K562 (cell line): ENCODE measurements around the gene PEX10. TPM values are rescaled to one million over a fixed set of nuclear protein-coding genes. Genes with fewer than 3 reads are reported as not detected.

Experiments
- ATAC-seq: fragments of 200-7000 bp; cut with Tn5 transposase; 3 replicates; pipeline ENCODE4 v1.9.1; 2020; ENCODE audit warnings: moderate library complexity
- BruUV-seq: library from RNA; stranded (reverse); fragments of 400-500 nt; replicated peaks from 2 replicates; lab custom pipeline; 2021; lab: Mats Ljungman, UMichigan
- CTCF ChIA-PET: fragments of 300-600 bp; formaldehyde crosslinking; extraction: SDS; loops from one replicate; lab custom pipeline; 2021; ENCODE audit warnings: low intra/inter-chr PET ratio; lab: Yijun Ruan, JAX
- POLR2A ChIA-PET: fragments of 300-600, 350-650 bp; sonication (Branson Sonifier 250); formaldehyde crosslinking; extraction: SDS; loops from one replicate; lab custom pipeline; 2021; ENCODE audit warnings: antibody characterized with exemption, inconsistent platforms; lab: Yijun Ruan, JAX
- DNase-seq, 4 experiments: peaks; one replicate each; pipeline versions ENCODE4 v3.0.0 to v3.0.0-alpha.2; 2011 to 2018; ENCODE audit warnings: low spot score in 3 of 4, mixed read lengths in 3 of 4; ENCODE audit errors: extremely low read depth in 1 of 4
- FAIRE-seq: peaks from 2 replicates; lab custom pipeline; 2011; peaks lifted over from hg19 to GRCh38; lab: Jason Lieb, UNC
- H2AFZ ChIP-seq: 2 replicates; pipeline ENCODE4 v1.6.0; 2011; ENCODE audit warnings: low read depth, low read length, control low read depth, inconsistent platforms
- H3K27ac ChIP-seq: fragments of 200-600 bp; 3 replicates; pipeline ENCODE4 v1.8.0; 2011; ENCODE audit warnings: low read depth, mild to moderate bottlenecking, control low read depth, inconsistent platforms, low read length, moderate library complexity, mixed read lengths; ENCODE audit errors: extremely low read depth
- H3K27me3 ChIP-seq, 2 experiments: fragments of 300-600 bp in 1 of 2; 2 replicates in 1 of 2; 3 replicates in 1 of 2; pipeline versions ENCODE4 v1.6.0 to v1.8.0; 2011; ENCODE audit warnings: inconsistent platforms in 2 of 2, low read length in 2 of 2, mild to moderate bottlenecking in 1 of 2, mixed read lengths in 1 of 2, moderate library complexity in 1 of 2; ENCODE audit not compliant: control insufficient read depth in 2 of 2, insufficient read depth in 2 of 2
- H3K36me3 ChIP-seq: fragments of 300-600 bp; 3 replicates; pipeline ENCODE4 v1.8.0; 2011; ENCODE audit warnings: mild to moderate bottlenecking, low read length, inconsistent platforms; ENCODE audit not compliant: control insufficient read depth, insufficient read depth
- H3K4me1 ChIP-seq, 2 experiments: fragments of 200-600 bp in 1 of 2; replicated peaks in 1 of 2; 2 replicates in 1 of 2; 3 replicates in 1 of 2; pipeline versions ENCODE4 v1.5.1 to v1.8.0; 2011; ENCODE audit warnings: inconsistent platforms in 2 of 2, low read length in 2 of 2, mild to moderate bottlenecking in 1 of 2, mixed read lengths in 1 of 2, moderate library complexity in 1 of 2; ENCODE audit not compliant: control insufficient read depth in 2 of 2, insufficient read depth in 2 of 2
- H3K4me2 ChIP-seq: 2 replicates; pipeline ENCODE4 v1.6.1; 2011; ENCODE audit warnings: low read length, control low read depth, inconsistent platforms, mixed read lengths; ENCODE audit not compliant: insufficient read depth
- H3K4me3 ChIP-seq: fragments of 200-600 bp; sonication (generic), shearing (Covaris generic); 2 replicates; pipeline ENCODE4 v1.5.1; 2016; ENCODE audit warnings: control low read depth, inconsistent platforms
- H3K79me2 ChIP-seq: fragments of 200-600 bp; 3 replicates; pipeline ENCODE4 v1.8.0; 2011; ENCODE audit warnings: low read length, inconsistent platforms; ENCODE audit not compliant: control insufficient read depth, insufficient read depth
- H3K9ac ChIP-seq, 2 experiments: 2 replicates each; pipeline versions ENCODE4 v1.6.0 to v1.6.1; 2011; ENCODE audit warnings: low read depth in 2 of 2, low read length in 2 of 2, control low read depth in 1 of 2, inconsistent platforms in 1 of 2, mild to moderate bottlenecking in 1 of 2, mixed read lengths in 1 of 2; ENCODE audit not compliant: insufficient read depth in 1 of 2
- H3K9me1 ChIP-seq: one replicate; pipeline ENCODE4 v1.6.0; 2011; ENCODE audit warnings: inconsistent platforms, mild to moderate bottlenecking, low read length, moderate library complexity; ENCODE audit not compliant: control insufficient read depth, insufficient read depth
- H3K9me3 ChIP-seq: replicated peaks from 2 replicates; pipeline ENCODE4 v1.5.1; 2011; ENCODE audit warnings: low read depth, low read length, inconsistent platforms; ENCODE audit not compliant: control insufficient read depth, insufficient read depth
- H4K20me1 ChIP-seq: replicated peaks from 2 replicates; pipeline ENCODE4 v1.6.1; 2011; ENCODE audit warnings: low read length, inconsistent platforms, mixed read lengths; ENCODE audit not compliant: control insufficient read depth, insufficient read depth
- BCOR ChIP-seq: fragments of 450-650 bp; IDR thresholded peaks from 2 replicates; pipeline ENCODE4 v1.6.1; 2016
- CBX1 ChIP-seq: sonication (generic); IDR thresholded peaks from 2 replicates; pipeline ENCODE4 v1.6.1; 2016; ENCODE audit warnings: antibody characterized with exemption, low read depth, mild to moderate bottlenecking
- KAT7 ChIP-seq: sonication (generic); formaldehyde crosslinking; IDR thresholded peaks from 2 replicates; pipeline ENCODE4 v1.8.0; 2022; ENCODE audit warnings: missing genetic modification reagents, mild to moderate bottlenecking, borderline replicate concordance
- LARP7 ChIP-seq: fragments of 450-650 bp; IDR thresholded peaks from 2 replicates; pipeline ENCODE4 v1.6.1; 2016
- MCM7 ChIP-seq, 2 experiments: fragments of 450-650 bp; IDR thresholded peaks; 2 replicates each; pipeline ENCODE4 v1.6.1; 2016 to 2018
- NCOA2 ChIP-seq, 2 experiments: fragments of 450-650 bp; IDR thresholded peaks; 2 replicates each; pipeline ENCODE4 v1.6.1; 2018; ENCODE audit warnings: mild to moderate bottlenecking in 2 of 2, moderate library complexity in 1 of 2; ENCODE audit not compliant: partially characterized antibody in 2 of 2
- POLR2A ChIP-seq: fragments of 450-650 bp; conservative IDR thresholded peaks from 2 replicates; pipeline ENCODE4 v1.6.1; 2016
- POLR2G ChIP-seq: fragments of 200-400 bp; formaldehyde crosslinking; IDR thresholded peaks from 2 replicates; pipeline ENCODE4 v1.6.1; 2017; ENCODE audit warnings: low read depth, mild to moderate bottlenecking, antibody characterized with exemption, low read length, moderate library complexity
- RBM15 ChIP-seq: fragments of 200-400 bp; formaldehyde crosslinking; IDR thresholded peaks from 2 replicates; pipeline ENCODE4 v1.6.1; 2018; ENCODE audit warnings: mild to moderate bottlenecking, low read length, moderate library complexity; ENCODE audit not compliant: insufficient read depth
- SMARCA4 ChIP-seq: fragments of 450-650 bp; IDR thresholded peaks from 2 replicates; pipeline ENCODE4 v1.6.1; 2016
- SPI1 ChIP-seq: IDR thresholded peaks from 2 replicates; pipeline ENCODE4 v1.6.1; 2011; ENCODE audit warnings: low read depth, low read length, control low read depth, borderline replicate concordance
- ZNF224 ChIP-seq: sonication (generic); formaldehyde crosslinking; IDR thresholded peaks from 2 replicates; pipeline ENCODE4 v1.8.0; 2022; ENCODE audit warnings: mild to moderate bottlenecking, missing genetic modification reagents
- ZNF551 ChIP-seq: fragments of 250-450 bp; sonication (Bioruptor Pico); IDR thresholded peaks from 2 replicates; pipeline ENCODE4 v1.5.0; 2021; ENCODE audit warnings: mild to moderate bottlenecking, moderate library complexity
- ZNF589 ChIP-seq: fragments of 200-800 bp; sonication (Bioruptor generic); IDR thresholded peaks from 2 replicates; pipeline ENCODE4 v1.6.1; 2016; ENCODE audit warnings: low read depth, missing genetic modification characterization, missing compliant biosample characterization
- ZNF77 ChIP-seq: fragments of 250-450 bp; sonication (Bioruptor Pico); IDR thresholded peaks from 2 replicates; pipeline ENCODE4 v1.5.0; 2020
- WGBS: fragments of 100-300 bp; shearing (Covaris generic); methylation state at CpG from one replicate; pipeline ENCODE4 v1.1.6; 2016; ENCODE audit warnings: low coverage, mixed read lengths; ENCODE audit not compliant: insufficient coverage; ENCODE audit errors: missing lambda C conversion rate; 5-methylcytosine and 5-hydroxymethylcytosine counted together
- in situ Hi-C: fragments of 300-500 bp; cut with MboI; formaldehyde crosslinking; loops from 4 replicates; pipeline ENCODE4 v1.15.0; 2018; ENCODE audit warnings: inconsistent platforms, mixed read lengths
- intact Hi-C: fragments of 100-400 bp; cut with micrococcal nuclease; formaldehyde crosslinking; loops from 2 replicates; pipeline ENCODE4 v1.14.2; 2022
- polyA plus RNA-seq, 8 experiments: library from polyadenylated mRNA; depleted of rRNA in 4 of 8; stranded (reverse) in 5 of 8; unstranded in 3 of 8; fragments of >200 nt; fragmentation: Nextera tagmentation in 2 of 8; fragmentation: Illumina TruSeq in 1 of 8; extraction: Ambion mirVana in 2 of 8; extraction: Trizol in 1 of 8; gene quantifications; 2 replicates each; pipeline versions ENCODE4 v1.2.1 to v1.2.3, GENCODE V29; 2011 to 2014; ENCODE audit warnings: inconsistent platforms in 1 of 8, missing spikeins in 1 of 8
- total RNA-seq, 7 experiments: library from RNA; depleted of rRNA in 6 of 7; stranded (reverse); fragments of >200 nt in 6 of 7; fragmentation: Illumina TruSeq in 2 of 7; extraction: Trizol in 2 of 7; gene quantifications; 2 replicates each; pipeline versions ENCODE4 v1.2.1 to v1.2.3, GENCODE V29; 2011 to 2021; ENCODE audit warnings: low replicate concordance in 1 of 7

The PEX10 gene
- total and polyA plus RNA-seq, 9 of the 15 experiments (the other 6 are each of a cell fraction or from before 2014, with no cell fraction given) = 0.03 to 26.2 (median 8.7) TPM

GRCh38 chr1:2400576-2400909 lies 11.8 kb downstream of the PEX10 start:
- FAIRE-seq (peak; percentile 42), ATAC-seq (no peak), DNase-seq (no peak)
- ChIA-PET POLR2A (interaction anchor here (1.2 to 1.4 kb wide), 2 partner anchors 9 to 11 kb away, joined by 3 to 4 read pairs; partner anchors contain the start of genes MORN1, PEX10 and RER1), CTCF (no interaction called here)
- Histone ChIP-seq H3K36me3 (peaks cover 94% of the 10 kb centered on the region), H3K4me1 (peaks cover 0 to 33% of the 10 kb centered on the region in 2 experiments; a peak in 3 of 5 replicates), H3K4me3 (no peak overlapping the region), H2AFZ (no peak overlapping the region), H3K9me3 (no peaks in the 10 kb centered on the region), H3K9me1 (no peaks in the 10 kb centered on the region), H3K27me3 (no peaks in the 10 kb centered on the region), H3K79me2 (peaks cover 5% of the 10 kb centered on the region; the same call in 2 of the 3 replicates), H4K20me1 (peaks cover 9% of the 10 kb centered on the region; the same call in 1 of the 2 replicates), H3K27ac (no peak overlapping the region), H3K4me2 (no peak overlapping the region), H3K9ac (no peak overlapping the region)
- in situ Hi-C loops (no loop called here), intact Hi-C loops (no loop called here)
- TF ChIP-seq SPI1 = no peak
- no peak for TF ChIP-seq ZNF551 (CRISPR knock-in tag)
- TF ChIP-seq LARP7 = no peak
- TF ChIP-seq ZNF224 (CRISPR knock-in tag) = no peak
- 84% methylated on average over 10 of the region's 10 CpGs for WGBS
- BruUV-seq = no TSS peak

- no peak for DNase-seq
- Histone ChIP-seq H3K4me3 (no peak overlapping the region), H3K9ac (no peak overlapping the region), H3K27ac (no peak overlapping the region), H2AFZ (no peak overlapping the region)
- in situ Hi-C loops = no loop called here
- 94% methylated on average over 22 of the region's 22 CpGs for WGBS
- BruUV-seq = no TSS peak
- intact Hi-C loops = no loop called here
- no peak for FAIRE-seq
- TF ChIP-seq KAT7 (0 out of 2 replicates have a peak, but pooled peaks have one; percentile 18), ZNF77 (CRISPR knock-in tag) (no peak), BCOR (peak; percentile 64), POLR2A (0 out of 2 replicates have a peak, but pooled peaks have one; percentile 33), ZNF589 (CRISPR knock-in tag) (no peak), SMARCA4 (no peak), POLR2G (0 out of 2 replicates have a peak, but pooled peaks have one; percentile 36), RBM15 (no peak), CBX1 (no peak), MCM7 (IDR thresholded peaks at IDR 0.05) (no peak), NCOA2 (IDR thresholded peaks at IDR 0.05; ENCODE audit: partially characterized antibody in 2 of 2) (no peak)
- TF ChIP-seq, all 486 proteins: peak for 4
- Histone ChIP-seq H3K9me3 (no peaks in the 10 kb centered on the region), H3K9me1 (no peaks in the 10 kb centered on the region), H3K27me3 (no peaks in the 10 kb centered on the region), H3K79me2 (peaks cover 10% of the 10 kb centered on the region), H3K36me3 (peaks cover 94% of the 10 kb centered on the region), H3K4me2 (no peak overlapping the region), H4K20me1 (peaks cover 12% of the 10 kb centered on the region; the same call in 1 of the 2 replicates), H3K4me1 (peaks cover 2 to 33% of the 10 kb centered on the region in 2 experiments; a peak in 3 of 5 replicates)
- CTCF ChIA-PET = no interaction called here
- ATAC-seq = no peak
- POLR2A ChIA-PET = interaction anchor here (0.5 to 3.9 kb wide), 6 partner anchors 7 to 226 kb away, joined by 3 to 24 read pairs (median 3); partner anchors contain the start of genes MORN1 and RER1
Observed at GRCh38 chr1:2399890-2400575, 12.3 kb downstream of the PEX10 start.
